GM18526 (cell line): ENCODE data around the gene STK32B.

Experiments used
- POLR2A ChIP-seq: IDR thresholded peaks from 3 replicates; pipeline ENCODE4 v1.6.1; 2011; ENCODE audit not compliant: insufficient read length; ENCODE audit errors: extremely low read depth

The STK32B gene

GRCh38 chr4:5051278-5052203 is at the start of gene STK32B:
STK32B (plus strand) TSS chr4:5051480.
- TF ChIP-seq POLR2A, result no peak

GRCh38 chr4:5003372-5003857 is 47.9 kb upstream of the STK32B start:
- TF ChIP-seq POLR2A, result no peak

GRCh38 chr4:5003918-5004317 is 47.4 kb upstream of the STK32B start:
- no peak for TF ChIP-seq POLR2A

GRCh38 chr4:5004496-5004895 is 46.8 kb upstream of the STK32B start:
- TF ChIP-seq POLR2A, result no peak

GRCh38 chr4:5009796-5010195 is 41.5 kb upstream of the STK32B start:
- TF ChIP-seq POLR2A, result no peak

- TF ChIP-seq POLR2A, result no peak
Observed at GRCh38 chr4:5010984-5011383, 40.3 kb upstream of the STK32B start.

GRCh38 chr4:5012244-5012898 is 38.9 kb upstream of the STK32B start:
- no peak for TF ChIP-seq POLR2A

GRCh38 chr4:5012958-5013357 is 38.3 kb upstream of the STK32B start:
- TF ChIP-seq POLR2A, result no peak

GRCh38 chr4:5014007-5014682 is 37.1 kb upstream of the STK32B start:
- TF ChIP-seq POLR2A, result no peak

- no peak for TF ChIP-seq POLR2A
Observed at GRCh38 chr4:5018096-5018495, 33.2 kb upstream of the STK32B start.

- TF ChIP-seq POLR2A, result no peak
Observed at GRCh38 chr4:5018603-5019002, 32.7 kb upstream of the STK32B start.

GRCh38 chr4:5019274-5019673 is 32.0 kb upstream of the STK32B start, which contains the start of gene CYTL1:
CYTL1 (minus strand) TSS chr4:5019458; CDS start chr4:5019445, 13 bp downstream.
- no peak for TF ChIP-seq POLR2A

- TF ChIP-seq POLR2A, result no peak
Observed at GRCh38 chr4:5019796-5020195, 31.5 kb upstream of the STK32B start.

GRCh38 chr4:5020341-5020740 is 30.9 kb upstream of the STK32B start:
- TF ChIP-seq POLR2A, result no peak

GRCh38 chr4:5021546-5021945 is 29.7 kb upstream of the STK32B start:
- TF ChIP-seq POLR2A, result no peak
